ENCODE results near the gene IL7R. TPM values are rescaled to one million over a fixed set of nuclear protein-coding genes. Genes with fewer than 3 reads are reported as not detected.
"Not testable (repeated sequence)": the region's sequence is repeated elsewhere in the genome, so short reads cannot be mapped to it uniquely, and the experiment has no call there.

Gene IL7R
- total RNA-seq, 1 donor from 2014 or later = not detected

- H3K36me3 Mint-ChIP-seq (ENCODE audit: insufficient read depth) = no peaks in the 10 kb centered on the region
- H3K27me3 Mint-ChIP-seq = no peaks in the 10 kb centered on the region
- H3K4me3 Mint-ChIP-seq (ENCODE audit: low read depth) = no peak overlapping the region
- H3K4me1 Mint-ChIP-seq (ENCODE audit: low read depth) = peaks cover 5% of the 10 kb centered on the region
- no peak for TF ChIP-seq CTCF (IDR thresholded peaks at IDR 0.05; ENCODE audit: unreplicated experiment)
- peaks cover 5% of the 10 kb centered on the region for H3K9me3 Mint-ChIP-seq (ENCODE audit: low read depth)
- no peak overlapping the region for H3K27ac Mint-ChIP-seq
- no peak for DNase-seq (ENCODE audit: low spot score, unreplicated experiment)
Measured at GRCh38 chr5:35838370-35839042, 18.2 kb upstream of the IL7R start.

DNA sequence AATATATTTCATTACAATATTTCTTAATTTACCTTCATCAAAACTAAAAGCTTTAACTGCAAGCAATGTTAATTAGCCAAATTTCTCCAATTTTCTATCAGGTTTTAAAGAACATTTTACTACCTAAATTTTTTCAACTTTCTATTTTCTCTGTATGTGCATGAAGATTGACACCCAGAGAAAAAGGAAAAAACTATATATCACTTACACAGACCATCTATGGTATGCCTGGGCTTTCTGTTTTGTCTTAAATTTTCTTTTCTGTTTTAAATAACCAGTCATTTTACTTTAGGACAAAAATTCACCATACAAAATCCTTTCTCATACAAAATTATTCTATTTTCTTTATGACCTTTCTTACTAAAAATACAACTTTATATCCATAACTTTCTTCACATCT lies 13.8 kb upstream of the IL7R start:
- TF ChIP-seq CTCF (IDR thresholded peaks at IDR 0.05; ENCODE audit: unreplicated experiment) = no peak
- no peaks in the 10 kb centered on the region for H3K27me3 Mint-ChIP-seq
- no peak overlapping the region for H3K4me3 Mint-ChIP-seq (ENCODE audit: low read depth)
- DNase-seq (ENCODE audit: low spot score, unreplicated experiment) = no peak
- H3K4me1 Mint-ChIP-seq (ENCODE audit: low read depth) = no peaks in the 10 kb centered on the region
- H3K9me3 Mint-ChIP-seq (ENCODE audit: low read depth) = peaks cover 22% of the 10 kb centered on the region
- H3K36me3 Mint-ChIP-seq (ENCODE audit: insufficient read depth) = peaks cover 2% of the 10 kb centered on the region
- no peak overlapping the region for H3K27ac Mint-ChIP-seq

DNA sequence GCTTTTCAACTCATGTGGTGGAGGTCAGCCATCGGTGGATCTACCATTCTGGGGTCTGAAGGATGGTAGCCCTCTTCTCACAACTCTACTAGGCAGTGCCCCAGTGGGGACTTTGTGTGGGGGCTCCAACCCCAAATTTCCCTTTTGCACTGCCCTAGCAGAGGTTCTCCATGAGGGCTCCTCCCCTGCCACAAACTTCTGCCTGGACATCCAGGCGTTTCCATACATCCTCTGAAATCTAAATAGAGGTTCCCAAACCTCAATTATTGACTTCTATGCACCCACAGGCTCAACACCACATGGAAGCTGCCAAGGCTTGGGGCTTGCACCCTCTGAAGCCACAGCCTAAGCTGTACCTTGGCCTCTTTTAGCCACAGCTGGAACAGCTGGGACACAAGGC lies 11.2 kb upstream of the IL7R start:
- not testable (repeated sequence) for H3K4me3 Mint-ChIP-seq (ENCODE audit: low read depth); H3K36me3 Mint-ChIP-seq (ENCODE audit: insufficient read depth); DNase-seq (ENCODE audit: low spot score, unreplicated experiment); H3K27ac Mint-ChIP-seq; H3K27me3 Mint-ChIP-seq; H3K4me1 Mint-ChIP-seq (ENCODE audit: low read depth)
- peaks cover 22% of the 10 kb centered on the region for H3K9me3 Mint-ChIP-seq (ENCODE audit: low read depth)

GRCh38 chr5:35847491-35847890 lies 9.2 kb upstream of the IL7R start:
- no peak for DNase-seq (ENCODE audit: low spot score, unreplicated experiment)
- TF ChIP-seq CTCF (IDR thresholded peaks at IDR 0.05; ENCODE audit: unreplicated experiment) = no peak
- no peak overlapping the region for H3K27ac Mint-ChIP-seq
- peaks cover 4% of the 10 kb centered on the region for H3K27me3 Mint-ChIP-seq
- no peaks in the 10 kb centered on the region for H3K4me1 Mint-ChIP-seq (ENCODE audit: low read depth)
- peaks cover 2% of the 10 kb centered on the region for H3K36me3 Mint-ChIP-seq (ENCODE audit: insufficient read depth)
- H3K9me3 Mint-ChIP-seq (ENCODE audit: low read depth) = peaks cover 22% of the 10 kb centered on the region
- H3K4me3 Mint-ChIP-seq (ENCODE audit: low read depth) = no peak overlapping the region

DNA sequence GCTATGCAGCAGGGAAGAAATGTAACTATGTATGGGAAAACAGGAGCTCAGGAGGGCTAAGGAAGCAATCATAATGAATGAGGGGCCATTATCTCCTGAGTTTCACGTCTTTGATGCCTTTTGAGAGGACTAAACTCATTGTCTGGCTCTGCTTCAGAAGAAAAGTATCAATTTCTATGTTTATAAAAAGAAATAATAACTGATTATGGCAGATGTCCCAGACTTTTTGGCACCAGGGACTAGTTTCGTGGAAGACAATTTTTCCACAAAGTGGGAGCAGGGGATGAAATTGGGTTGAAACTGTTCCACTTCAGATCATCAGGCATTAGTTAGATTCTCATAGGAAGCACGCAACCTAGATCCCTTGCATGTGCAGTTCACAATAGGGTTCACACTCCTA lies 8.7 kb upstream of the IL7R start:
- peaks cover 22% of the 10 kb centered on the region for H3K9me3 Mint-ChIP-seq (ENCODE audit: low read depth)
- no peak overlapping the region for H3K4me3 Mint-ChIP-seq (ENCODE audit: low read depth)
- TF ChIP-seq CTCF (IDR thresholded peaks at IDR 0.05; ENCODE audit: unreplicated experiment) = no peak
- H3K36me3 Mint-ChIP-seq (ENCODE audit: insufficient read depth) = peaks cover 2% of the 10 kb centered on the region
- H3K27ac Mint-ChIP-seq = no peak overlapping the region
- DNase-seq (ENCODE audit: low spot score, unreplicated experiment) = no peak
- peaks cover 4% of the 10 kb centered on the region for H3K27me3 Mint-ChIP-seq
- H3K4me1 Mint-ChIP-seq (ENCODE audit: low read depth) = no peaks in the 10 kb centered on the region

- no peak for TF ChIP-seq CTCF (IDR thresholded peaks at IDR 0.05; ENCODE audit: unreplicated experiment)
- Mint-ChIP-seq H3K27ac (no peak overlapping the region), H3K4me3 (ENCODE audit: low read depth) (no peak overlapping the region), H3K36me3 (ENCODE audit: insufficient read depth) (no peaks in the 10 kb centered on the region), H3K9me3 (ENCODE audit: low read depth) (peaks cover 11% of the 10 kb centered on the region), H3K27me3 (peaks cover 4% of the 10 kb centered on the region), H3K4me1 (ENCODE audit: low read depth) (no peaks in the 10 kb centered on the region)
- DNase-seq (ENCODE audit: low spot score, unreplicated experiment) = no peak
Measured at GRCh38 chr5:35849860-35850259, 6.8 kb upstream of the IL7R start.
